ENCODE data around the gene PCYT2. TPM values are rescaled to one million over a fixed set of nuclear protein-coding genes. Genes with fewer than 3 reads are reported as not detected.

The PCYT2 gene
- total and polyA plus RNA-seq, 10 of the 15 experiments (the other 5 are each of a cell fraction or from before 2014, with no cell fraction given): 0.63 to 72.0 (median 45.0) TPM

GRCh38 chr17:81911277-81911961, at the start of gene PCYT2 (continued):
- no peak for TF ChIP-seq E4F1 (IDR thresholded peaks at IDR 0.05; ENCODE audit: borderline replicate concordance, partially characterized antibody)
- TF ChIP-seq ZNF24 (IDR thresholded peaks at IDR 0.05): no peak
- no peak for TF ChIP-seq RBBP5 (conservative IDR thresholded peaks at IDR 0.05)
- TF ChIP-seq MEF2B (IDR thresholded peaks at IDR 0.05; ENCODE audit: partially characterized antibody, poor library complexity, severe bottlenecking): no peak
- TF ChIP-seq LARP7 (IDR thresholded peaks at IDR 0.05): 0 out of 2 replicates have a peak, but pooled peaks have one; percentile 27
- no peak for TF ChIP-seq YY1 (IDR thresholded peaks at IDR 0.05; ENCODE audit: low read depth, low read length)
- no peak for TF ChIP-seq PML (IDR thresholded peaks at IDR 0.05; ENCODE audit: low read length)
- TF ChIP-seq HDGF (IDR thresholded peaks at IDR 0.05): no peak
- TF ChIP-seq RFX5 (IDR thresholded peaks at IDR 0.05; ENCODE audit: low read depth, low read length): no peak
- no peak for TF ChIP-seq SMC3 (IDR thresholded peaks at IDR 0.05; ENCODE audit: borderline replicate concordance, low read length)
- TF ChIP-seq NKRF (conservative IDR thresholded peaks at IDR 0.05): peak; percentile 42; the same call in 1 of the 2 replicates
- 0 out of 2 replicates have a peak, but pooled peaks have one; percentile 62 for TF ChIP-seq TCF3 (IDR thresholded peaks at IDR 0.05; ENCODE audit: borderline replicate concordance, insufficient read depth, low read depth, low read length)
- no peak for TF ChIP-seq CHD2 (IDR thresholded peaks at IDR 0.05; ENCODE audit: borderline replicate concordance, low read depth, low read length)
- TF ChIP-seq BRCA1 (IDR thresholded peaks at IDR 0.05; ENCODE audit: low read depth, low read length): no peak
- TF ChIP-seq YBX1 (IDR thresholded peaks at IDR 0.05): no peak
- no peak for TF ChIP-seq NFIC (IDR thresholded peaks at IDR 0.05; ENCODE audit: low read depth, low read length)
- TF ChIP-seq FOXM1 (IDR thresholded peaks at IDR 0.05; ENCODE audit: low read depth, low read length): no peak
- no peak for TF ChIP-seq ZSCAN29 (IDR thresholded peaks at IDR 0.05)
- TF ChIP-seq BCLAF1 (IDR thresholded peaks at IDR 0.05): no peak
- no peak for TF ChIP-seq NR2C2 (IDR thresholded peaks at IDR 0.05; ENCODE audit: borderline replicate concordance, control insufficient read depth, insufficient read length, low read depth)
- TF ChIP-seq MYC (IDR thresholded peaks at IDR 0.05; ENCODE audit: insufficient read depth, insufficient read length, insufficient replicate concordance, low read length, severe bottlenecking): no peak
- no peak for TF ChIP-seq TARDBP (IDR thresholded peaks at IDR 0.05; ENCODE audit: borderline replicate concordance)

Measured in GM12878 (cell line).